Left renal pelvis (tissue), 4 donors: ENCODE data around the gene SH3TC1. TPM values are rescaled to one million over a fixed set of nuclear protein-coding genes. Genes with fewer than 3 reads are reported as not detected.

Experiments
- DNase-seq, 4 donors: peaks; one replicate each; pipeline ENCODE4 v3.0.0-alpha.2; 2013; ENCODE audit warnings: low read depth in 4 of 4, low spot score in 3 of 4
- polyA plus RNA-seq, 4 donors: library from polyadenylated mRNA; unstranded; fragments of 120-200 nt; gene quantifications; one replicate each; pipeline ENCODE4 v1.2.1, GENCODE V29; 2013; ENCODE audit not compliant: insufficient read length in 4 of 4

Gene SH3TC1
- 10 to 100 TPM in 3 of 4 donors, 1 to 10 TPM in 1; 5.3 to 28.7 (median 22.9) TPM for polyA plus RNA-seq

DNA sequence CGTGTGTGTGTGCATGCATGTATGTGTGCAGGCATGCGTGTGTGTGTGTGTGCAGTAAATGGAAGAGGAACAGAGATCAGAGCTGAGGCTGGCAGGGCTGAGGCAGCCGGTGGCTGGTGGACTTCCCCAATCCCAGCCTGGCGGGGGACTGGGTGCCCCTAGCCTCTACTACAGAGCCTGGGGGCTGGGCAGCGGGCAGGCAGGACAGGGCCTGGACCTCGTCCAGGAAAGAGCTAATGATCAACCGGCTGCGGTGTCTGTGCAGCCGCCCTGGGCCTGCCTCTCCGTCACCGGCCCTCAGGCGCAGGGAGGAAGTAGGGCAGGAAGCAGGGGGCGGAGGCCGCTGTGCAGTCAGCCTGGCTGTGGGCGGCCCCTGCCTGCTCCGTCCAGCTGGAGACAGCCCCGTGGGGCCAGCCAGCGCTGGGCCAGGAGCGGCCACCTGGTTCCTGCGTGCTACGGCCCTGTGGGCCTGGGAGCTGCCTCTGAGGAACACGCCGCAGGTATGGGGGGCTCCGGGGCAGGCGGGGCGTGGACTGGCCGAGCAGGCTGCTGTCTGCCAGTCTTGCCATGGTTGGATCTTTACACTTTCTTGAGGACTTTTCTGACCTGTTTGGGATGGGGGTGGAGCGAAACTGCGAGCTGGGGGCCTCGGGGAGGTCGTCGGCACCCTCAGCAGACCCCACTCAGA lies at the start of gene SH3TC1:
Gene SH3TC1 (plus strand): TSS at position 385 of the 688 bp plus-strand sequence. CDS start 5,905 bp downstream, outside the sequence.
- peak; percentile 75 to 83 (median 79) for DNase-seq

DNA sequence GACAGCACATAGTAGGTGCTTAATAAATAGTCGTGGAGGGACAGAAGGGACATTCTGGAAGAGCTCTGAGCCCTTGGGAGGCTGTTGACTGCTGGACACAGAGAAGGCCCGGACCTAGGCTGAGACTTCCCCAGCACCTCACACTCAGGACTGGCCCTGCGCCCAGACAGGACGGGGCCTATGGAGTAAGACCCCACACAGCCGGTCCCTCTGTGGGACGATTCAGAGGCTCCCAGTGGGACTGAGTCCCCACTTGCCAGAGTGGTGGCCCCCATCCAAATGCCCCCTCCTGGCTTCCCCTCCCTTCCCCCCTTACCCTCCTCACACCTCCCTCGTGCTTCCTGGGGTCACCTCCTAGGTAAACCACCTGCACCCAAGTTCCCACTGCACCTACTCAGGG lies 49.4 kb upstream of the SH3TC1 start:
- no peak for DNase-seq

DNA sequence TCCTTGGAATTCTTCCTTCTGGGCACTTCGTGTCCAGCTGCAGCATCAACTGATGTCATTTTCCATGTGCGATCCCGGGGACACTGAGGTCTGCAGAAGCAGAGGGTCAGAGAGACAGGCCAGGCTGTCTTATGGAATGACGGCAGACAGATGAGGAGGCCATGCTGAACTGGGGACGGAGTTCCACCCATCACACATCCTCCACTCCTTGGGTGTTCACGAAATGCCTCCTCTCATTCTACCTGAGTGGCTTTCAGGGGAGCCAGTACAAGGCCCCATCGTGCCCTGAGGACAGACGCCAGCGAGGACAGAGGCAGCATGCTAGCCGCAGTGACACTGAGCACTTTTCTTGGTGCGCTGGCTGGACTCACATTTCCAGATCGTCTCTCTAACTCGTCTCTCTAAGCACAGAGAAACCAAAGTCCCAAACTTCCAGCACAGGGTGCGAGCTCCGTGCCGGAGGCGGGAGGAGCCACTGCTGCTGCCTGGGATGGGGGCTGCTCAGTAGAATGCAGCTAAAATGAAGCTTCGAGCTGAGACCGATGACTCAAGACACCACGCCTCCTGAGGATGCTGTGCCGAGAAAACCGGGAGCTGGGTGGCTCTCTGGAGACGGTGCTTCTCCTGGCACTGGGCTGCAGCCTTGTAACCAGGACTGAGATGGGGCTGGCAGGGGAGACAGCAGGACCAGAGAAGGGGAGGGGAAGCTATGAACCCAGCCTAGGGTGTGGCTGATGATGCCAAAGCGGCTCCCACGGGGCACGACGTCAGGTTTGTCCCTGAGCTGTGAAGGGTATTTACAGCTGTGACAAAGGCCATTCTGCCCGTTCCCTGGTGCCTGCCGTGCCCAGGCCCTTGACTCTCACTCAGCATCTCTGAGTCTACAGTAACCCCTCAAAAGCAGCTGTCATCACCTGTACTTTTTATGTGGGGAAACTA lies 48.7 kb upstream of the SH3TC1 start:
- no peak for DNase-seq

DNA sequence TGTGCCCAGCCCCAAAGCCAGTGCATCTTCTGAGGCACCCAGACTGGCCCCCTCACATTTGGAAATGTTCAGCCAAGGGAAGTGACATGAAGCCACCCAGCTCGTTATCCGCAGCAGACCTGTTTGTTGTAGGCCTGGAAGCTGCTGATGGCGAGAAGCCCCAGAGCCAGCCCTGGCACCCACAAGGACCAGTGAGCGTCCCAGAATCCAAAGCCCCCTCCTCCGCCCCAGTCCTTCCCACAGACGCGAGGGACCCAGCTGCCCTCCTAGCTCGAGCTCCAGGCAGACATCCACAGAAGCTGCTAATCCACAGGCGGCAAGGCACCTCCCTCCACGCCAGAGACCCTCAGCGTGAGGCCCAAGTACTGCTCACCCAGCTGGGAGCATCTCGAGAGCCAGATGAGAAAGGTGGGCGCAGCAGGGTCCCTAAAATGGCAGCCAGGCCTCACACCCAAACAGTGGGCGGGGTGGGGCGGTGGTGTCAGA lies 47.9 kb upstream of the SH3TC1 start:
- no peak for DNase-seq

DNA sequence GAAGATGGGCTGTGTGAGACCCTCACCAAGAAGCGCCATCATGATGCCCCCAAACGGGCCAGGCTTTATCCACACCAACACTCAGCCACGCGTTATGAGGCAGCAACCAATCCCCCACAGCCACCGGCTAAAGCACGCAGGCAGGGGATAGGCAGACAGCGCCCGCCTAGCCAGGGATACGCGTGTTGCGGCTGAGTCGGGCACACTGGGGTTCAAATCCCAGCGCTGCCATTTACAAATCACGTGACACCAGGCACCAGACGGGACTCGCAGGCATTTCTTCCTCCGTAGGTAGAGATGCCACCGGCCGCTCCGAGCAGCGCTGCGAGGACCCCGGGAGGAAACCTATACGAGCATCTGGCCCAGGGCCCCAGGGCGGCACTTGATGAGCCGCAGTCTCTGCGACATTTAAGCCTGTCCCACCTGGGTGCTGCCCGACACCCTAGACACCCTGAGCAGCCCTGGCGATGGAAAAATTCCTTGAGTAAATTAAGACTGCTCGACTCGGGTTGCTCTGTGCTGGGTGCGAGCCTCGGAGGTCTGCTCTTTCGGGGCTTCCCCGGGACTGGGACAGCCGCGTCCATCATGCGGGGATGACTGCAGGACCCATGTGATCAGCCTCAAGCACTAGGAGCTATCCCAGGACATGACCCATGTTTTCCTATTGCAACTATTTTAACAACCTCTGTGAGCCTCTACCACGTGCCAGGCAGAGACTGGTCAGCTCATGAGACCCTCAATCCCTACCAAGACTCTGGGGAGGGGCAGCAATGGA lies 46.8 kb upstream of the SH3TC1 start:
- no peak for DNase-seq

DNA sequence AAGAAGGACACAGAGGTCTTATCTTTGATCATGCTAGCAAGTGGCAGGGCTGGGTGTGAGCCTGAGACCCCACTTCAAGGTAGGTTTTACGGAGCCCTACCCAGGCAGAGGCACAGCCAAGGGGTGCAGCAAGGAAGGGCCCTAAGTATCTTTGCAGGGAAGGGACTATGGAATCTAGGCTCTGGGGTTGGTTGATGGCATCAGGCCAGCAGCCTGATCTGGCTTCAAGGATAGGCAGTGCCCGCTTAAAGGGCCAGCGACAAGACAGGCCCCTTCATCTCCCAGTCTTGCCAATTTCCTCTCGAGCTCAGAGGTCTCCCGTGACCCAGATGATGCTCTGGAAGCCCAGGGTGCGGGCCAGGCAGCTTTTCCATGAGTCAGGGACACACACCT lies 46.2 kb upstream of the SH3TC1 start:
- no peak for DNase-seq

DNA sequence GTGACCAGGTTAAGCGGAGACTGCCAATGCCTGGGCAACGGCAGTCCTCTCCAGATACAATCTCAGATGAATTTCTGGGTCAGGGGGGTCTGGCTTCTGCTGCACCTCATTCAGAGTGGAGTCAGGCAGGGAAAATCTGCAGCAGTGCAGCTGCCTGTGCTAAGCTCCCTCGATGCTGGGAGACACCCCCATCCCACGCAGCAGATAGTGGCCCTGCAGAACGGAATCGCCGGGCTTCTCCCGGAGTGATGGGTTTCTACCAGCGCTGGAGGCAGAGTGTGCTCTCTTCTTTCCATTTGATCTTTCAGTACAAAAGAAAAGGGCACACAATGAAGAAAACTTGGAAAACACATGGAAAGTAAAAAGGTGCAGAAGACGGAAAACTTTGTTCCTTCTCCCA lies 45.6 kb upstream of the SH3TC1 start:
- DNase-seq = no peak

DNA sequence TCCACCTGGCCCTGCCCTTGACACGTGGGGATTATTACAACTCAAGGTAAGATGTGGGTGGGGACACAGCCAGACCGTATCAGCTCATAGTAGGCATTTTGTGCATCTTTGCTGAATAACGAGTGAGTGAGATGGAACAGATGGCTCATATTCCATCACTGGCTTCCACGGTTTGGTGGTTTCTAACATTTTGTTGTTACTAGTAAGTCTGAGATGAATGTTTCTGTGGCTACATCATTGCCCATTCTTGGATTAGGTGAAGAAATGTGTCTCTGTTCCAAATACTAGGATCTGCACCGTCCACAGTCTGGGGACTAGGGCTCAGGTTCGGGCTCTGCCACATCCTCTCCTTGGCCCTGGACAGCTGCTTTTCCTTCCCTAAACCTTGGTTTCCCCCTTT lies 44.0 kb upstream of the SH3TC1 start:
- DNase-seq = no peak

DNA sequence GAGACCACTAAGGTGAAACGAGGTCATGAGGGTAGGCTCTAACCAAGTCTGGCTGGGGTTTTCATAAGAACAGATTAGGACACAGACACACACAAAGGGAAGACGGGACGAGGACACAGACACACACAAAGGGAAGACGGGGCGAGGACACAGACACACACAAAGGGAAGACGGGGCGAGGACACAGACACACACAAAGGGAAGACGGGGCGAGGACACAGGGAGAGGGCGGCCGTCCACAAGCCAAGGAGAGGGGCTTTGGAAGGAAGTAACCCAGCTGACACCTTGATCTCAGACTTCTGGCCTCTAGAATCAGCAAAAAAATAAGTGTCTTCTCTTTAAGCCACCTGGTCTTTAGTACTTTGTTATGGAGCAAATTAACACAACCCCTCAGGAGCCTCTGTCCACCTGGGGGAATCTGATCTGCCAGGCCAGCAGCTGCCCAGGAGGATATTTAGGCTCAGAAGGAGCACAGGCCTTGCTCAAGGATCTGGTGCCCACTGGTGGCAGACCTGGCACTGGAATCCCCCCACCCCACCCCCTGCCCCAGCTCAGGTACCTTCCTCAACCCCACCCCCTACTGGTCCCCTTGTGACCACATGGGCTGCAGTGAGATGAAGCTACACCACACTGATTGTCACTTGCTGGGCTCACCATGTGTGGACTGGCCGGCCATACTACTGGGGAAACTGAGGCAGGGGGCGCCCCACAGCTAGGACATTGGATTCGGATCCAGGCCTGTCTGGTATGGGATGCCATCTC lies 43.2 kb upstream of the SH3TC1 start:
- no peak for DNase-seq

DNA sequence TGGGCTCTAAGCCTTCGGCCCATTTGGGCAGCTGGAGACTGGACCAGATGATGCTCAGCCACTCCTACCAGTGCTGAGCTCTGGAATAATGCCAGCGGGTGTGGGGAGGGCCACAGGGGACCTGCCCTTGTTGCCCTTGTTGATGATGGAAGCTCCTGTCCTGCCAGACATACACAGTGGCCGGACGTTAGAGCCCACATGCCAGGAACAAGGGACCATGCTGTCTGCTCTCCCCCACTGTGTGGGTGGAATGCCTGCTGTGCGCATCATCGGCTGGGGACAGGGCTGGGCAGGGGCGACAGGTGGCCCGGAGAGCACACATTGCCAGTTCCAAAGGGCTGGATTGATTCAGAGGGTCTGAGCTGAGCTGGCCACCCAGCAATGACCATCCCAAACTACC lies 42.5 kb upstream of the SH3TC1 start:
- DNase-seq = no peak

DNA sequence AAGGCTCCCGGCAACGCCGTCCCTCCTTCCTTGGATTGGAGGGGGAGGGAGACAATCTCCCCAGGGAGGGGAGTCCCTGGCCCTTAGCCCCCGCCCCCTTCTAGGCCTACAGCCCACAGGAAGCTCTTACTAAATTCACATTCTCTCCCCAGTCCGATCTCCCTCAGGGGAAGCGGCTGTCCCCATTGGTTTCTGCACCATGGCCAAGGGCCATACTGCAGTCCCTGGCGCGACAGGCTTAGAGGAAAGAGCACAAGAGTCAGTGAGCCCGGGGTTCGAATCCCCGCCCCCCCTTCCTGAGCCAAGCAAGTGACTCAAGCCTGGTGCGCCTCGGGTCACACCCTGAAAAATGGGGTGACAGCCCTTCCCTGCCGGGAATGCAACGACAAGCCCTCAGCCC lies 41.6 kb upstream of the SH3TC1 start:
- DNase-seq = no peak

DNA sequence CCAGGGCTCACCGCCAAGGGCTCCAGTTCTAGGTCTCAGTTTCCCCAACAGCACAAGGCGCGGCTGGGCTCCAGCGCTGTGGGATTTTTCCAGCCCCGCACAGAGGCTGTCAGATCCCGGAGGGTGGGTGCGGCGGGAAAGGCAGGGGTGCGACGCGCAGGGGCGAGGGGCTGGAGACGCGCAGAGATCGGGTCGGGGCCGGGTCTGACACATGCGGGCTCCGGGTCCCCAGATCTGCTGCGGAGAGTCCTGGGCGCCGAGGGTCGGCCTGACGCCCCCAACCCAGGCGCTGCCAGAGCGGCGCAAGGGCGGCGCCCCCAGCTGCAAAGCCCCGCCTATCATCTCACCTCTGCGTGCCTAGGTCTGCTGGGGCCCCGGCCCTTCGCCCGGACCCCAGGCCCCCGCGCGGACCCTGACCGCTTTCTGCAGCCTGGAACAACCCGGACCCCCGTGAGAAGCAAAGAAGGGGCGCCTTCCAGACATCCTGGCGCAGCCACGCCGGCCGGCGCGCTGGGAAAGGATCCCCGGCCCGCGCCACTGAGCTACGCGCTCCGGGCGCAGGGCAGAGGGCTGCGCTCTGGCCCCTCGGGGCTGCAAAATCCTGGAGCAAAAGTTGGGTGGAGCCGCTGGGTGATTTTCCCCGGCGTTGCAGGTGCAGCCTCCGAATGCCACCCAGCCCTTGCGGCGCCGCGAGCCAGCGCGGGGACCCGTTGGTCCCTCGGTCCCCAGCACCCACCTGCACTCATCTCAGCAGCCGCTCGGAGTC lies 41.0 kb upstream of the SH3TC1 start:
- no peak for DNase-seq

DNA sequence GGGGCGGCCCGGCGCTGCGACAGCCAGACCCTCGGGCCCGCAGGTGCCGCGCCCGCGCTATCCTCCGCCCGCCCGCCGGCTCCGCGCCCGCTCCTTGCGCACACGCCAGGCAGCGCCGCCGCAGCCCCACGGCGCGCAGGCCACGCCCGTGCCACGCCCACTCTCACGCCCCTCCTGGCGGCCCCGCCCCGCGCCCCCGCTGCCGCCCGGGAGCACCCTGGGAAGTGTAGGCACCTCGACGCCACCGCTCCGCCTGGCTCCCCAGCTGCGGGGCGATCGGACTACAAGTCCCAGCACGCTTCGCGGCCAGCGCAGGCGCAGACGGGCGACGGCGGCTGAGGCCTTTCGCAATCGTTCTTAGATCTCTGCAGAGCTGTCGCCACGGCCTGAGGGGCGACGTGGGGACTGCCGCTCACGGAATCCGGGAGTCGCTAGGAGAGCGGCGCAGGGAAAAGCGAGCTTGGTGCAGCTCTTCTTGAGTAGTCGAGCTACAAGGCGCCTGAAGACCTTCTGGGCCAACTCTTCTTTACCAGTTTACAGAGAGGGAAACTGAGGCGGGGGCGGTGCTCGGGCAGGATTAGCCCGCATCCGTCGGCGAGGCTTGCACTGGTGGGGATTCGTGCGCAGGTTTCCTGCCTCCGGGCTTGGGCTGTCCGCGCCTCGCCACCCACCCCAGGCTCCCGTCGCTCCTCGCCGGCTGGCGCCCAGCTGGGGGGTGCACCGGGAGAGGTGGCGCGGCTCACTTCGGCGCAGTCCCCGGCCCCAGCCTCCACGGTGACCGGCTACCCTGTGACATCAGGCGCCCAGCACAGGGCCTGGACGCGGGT lies 40.2 kb upstream of the SH3TC1 start, which contains the start of gene ABLIM2:
Gene ABLIM2 (minus strand): TSS at position 104 of the 827 bp plus-strand sequence. CDS start 124 bp downstream, outside the sequence.
- peak; percentile 91 to 93 (median 92) for DNase-seq

DNA sequence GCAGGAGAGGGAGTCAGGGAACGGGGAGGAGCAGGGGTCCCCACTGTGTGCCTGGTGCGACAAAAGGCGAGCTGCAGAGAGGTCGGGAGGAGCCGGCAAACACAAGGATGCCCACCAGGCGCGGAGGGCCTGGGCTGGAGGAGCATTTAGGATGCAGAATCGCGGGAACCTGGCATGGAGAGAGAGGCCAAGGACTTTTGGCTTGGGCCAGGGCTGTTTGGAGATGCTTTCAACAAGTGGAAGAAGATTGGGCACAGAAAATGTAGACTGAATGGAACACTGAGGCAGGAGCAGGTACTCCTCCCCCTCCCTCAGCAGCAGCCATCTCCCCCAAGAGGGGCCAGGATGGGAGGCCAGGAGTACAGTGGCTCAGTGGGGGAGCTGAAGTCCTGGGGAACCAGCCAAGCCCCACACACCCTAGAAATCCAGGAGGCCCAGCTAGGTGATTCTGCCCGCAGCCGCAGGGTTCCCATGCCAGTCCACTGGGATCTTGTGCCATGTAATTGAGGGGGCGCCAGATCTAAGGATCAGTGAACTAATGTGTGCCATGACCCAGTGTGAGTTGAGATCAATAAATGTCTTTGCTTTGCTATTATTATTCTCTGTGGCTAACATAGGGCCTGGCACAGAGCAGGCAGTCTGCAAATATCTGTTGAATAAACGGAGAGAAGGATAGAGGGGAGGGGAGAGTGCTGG lies 39.4 kb upstream of the SH3TC1 start:
- DNase-seq = no peak

DNA sequence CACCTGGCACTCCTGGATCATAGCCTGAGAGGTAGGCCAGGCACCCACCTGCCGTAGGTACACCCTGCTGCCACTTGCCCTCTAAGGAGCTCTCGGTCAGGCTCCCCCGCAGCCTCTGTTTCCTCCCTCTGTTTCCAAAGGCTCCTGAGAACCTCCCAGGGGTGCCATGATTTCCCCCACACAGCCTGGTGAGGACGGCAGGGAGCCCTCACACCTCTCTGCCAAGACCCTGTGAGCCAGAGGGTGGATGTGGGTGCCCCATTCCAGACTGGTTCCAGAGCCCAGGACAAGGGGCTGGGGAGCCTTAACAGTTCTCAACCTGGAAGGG lies 38.9 kb upstream of the SH3TC1 start:
- no peak for DNase-seq

DNA sequence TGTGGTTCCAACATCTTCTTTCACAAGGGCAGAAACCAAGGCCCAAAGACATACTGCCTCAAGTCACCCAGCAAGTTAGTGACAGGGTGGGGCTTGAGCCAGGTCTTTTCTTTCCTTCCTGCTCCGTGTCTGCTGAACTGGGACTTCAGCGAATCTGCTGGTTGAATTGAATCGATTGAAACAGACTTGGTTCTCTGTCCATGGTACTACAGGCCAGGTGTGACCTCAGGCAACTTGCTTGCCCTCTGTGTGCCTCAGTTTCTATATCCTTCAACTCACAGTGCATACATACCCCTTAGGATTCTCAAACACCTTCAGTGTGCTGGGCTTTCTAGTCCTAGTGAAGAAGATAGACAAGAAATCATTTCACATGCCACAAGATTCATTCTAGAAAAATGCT lies 38.5 kb upstream of the SH3TC1 start:
- no peak for DNase-seq

DNA sequence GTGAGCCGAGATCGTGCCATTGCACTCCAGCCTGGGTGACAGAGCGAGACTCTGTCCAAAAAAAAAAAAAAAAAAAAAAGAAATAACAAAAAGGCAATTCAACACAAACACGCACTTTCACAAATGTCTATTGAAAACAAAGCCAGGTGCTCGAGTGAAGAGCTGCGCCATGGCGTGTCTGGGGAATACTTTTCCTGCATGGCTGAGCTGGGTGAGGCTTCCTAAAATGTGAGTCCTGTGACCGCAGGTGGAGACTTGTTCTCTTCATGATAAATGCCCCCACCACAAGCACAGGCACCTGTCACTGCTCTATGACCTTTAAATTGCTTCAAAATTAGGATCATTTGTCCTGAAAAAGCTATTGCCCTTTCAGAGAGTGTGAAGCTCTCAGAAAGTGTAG lies 36.5 kb upstream of the SH3TC1 start:
- DNase-seq = no peak

DNA sequence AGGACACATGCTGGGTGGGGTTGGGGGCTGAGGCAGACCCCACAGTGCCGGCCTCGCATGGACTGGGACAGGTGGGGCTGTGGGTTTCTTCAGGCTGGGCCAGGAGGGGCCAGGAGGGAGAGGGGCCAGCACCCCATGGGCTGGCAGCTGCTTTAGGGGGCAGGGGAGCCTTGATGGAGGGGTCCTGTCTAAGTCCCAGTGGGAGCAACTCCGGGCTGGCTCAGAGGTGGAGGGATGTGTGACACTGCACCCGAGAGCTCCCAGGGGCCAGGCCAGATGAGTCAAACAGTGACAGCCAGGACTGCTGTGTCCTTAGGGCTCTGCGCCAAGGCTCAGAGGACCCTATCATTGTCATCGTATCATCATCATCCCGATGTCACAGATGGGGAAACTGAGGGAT lies 36.1 kb upstream of the SH3TC1 start:
- DNase-seq = no peak
